ACC112 (cell line): Measurements from ENCODE around the gene TRIB2.

Source experiments
- H2AFZ ChIP-seq: fragments of 200-600 bp; sonication (generic); one replicate; pipeline ENCODE4 v1.6.0; 2017; ENCODE audit warnings: antibody characterized with exemption, low read length; ENCODE audit not compliant: unreplicated experiment
- H3K27ac ChIP-seq: fragments of 200-600 bp; sonication (generic); 2 replicates; pipeline ENCODE4 v1.5.1; 2014; ENCODE audit warnings: low read depth, mild to moderate bottlenecking, antibody characterized with exemption, low read length, moderate library complexity
- H3K27me3 ChIP-seq: fragments of 200-600 bp; sonication (generic); 2 replicates; pipeline ENCODE4 v1.6.1; 2014; ENCODE audit warnings: mild to moderate bottlenecking, antibody characterized with exemption, low read length, moderate library complexity, mixed read lengths; ENCODE audit not compliant: insufficient read depth
- H3K36me3 ChIP-seq: fragments of 200-600 bp; sonication (generic); 2 replicates; pipeline ENCODE4 v1.6.1; 2016; ENCODE audit warnings: mild to moderate bottlenecking, antibody characterized with exemption, low read length, moderate library complexity, mixed read lengths; ENCODE audit not compliant: insufficient read depth
- H3K4me1 ChIP-seq: fragments of 200-600 bp; sonication (generic); one replicate; pipeline ENCODE4 v1.6.1; 2016; ENCODE audit warnings: low read length, mixed read lengths; ENCODE audit not compliant: insufficient read depth, unreplicated experiment, control insufficient read depth
- H3K4me3 ChIP-seq: fragments of 200-600 bp; sonication (generic); 2 replicates; pipeline ENCODE4 v1.5.1; 2014; ENCODE audit warnings: mild to moderate bottlenecking, low read depth, low read length
- H3K79me2 ChIP-seq: fragments of 200-600 bp; sonication (generic); one replicate; pipeline ENCODE4 v1.6.0; 2016; ENCODE audit warnings: low read length; ENCODE audit not compliant: control insufficient read depth, unreplicated experiment, insufficient read depth

TRIB2 gene

GRCh38 chr2:12720754-12721378, 4.1 kb downstream of the TRIB2 start:
- Histone ChIP-seq H3K36me3 (peaks cover 27% of the 10 kb centered on the region), H3K4me1 (peaks cover 33% of the 10 kb centered on the region), H2AFZ (no peak overlapping the region), H3K27ac (peak overlapping the region; percentile 68), H3K79me2 (peaks cover 72% of the 10 kb centered on the region), H3K4me3 (peak overlapping the region; percentile 95), H3K27me3 (no peaks in the 10 kb centered on the region)

DNA sequence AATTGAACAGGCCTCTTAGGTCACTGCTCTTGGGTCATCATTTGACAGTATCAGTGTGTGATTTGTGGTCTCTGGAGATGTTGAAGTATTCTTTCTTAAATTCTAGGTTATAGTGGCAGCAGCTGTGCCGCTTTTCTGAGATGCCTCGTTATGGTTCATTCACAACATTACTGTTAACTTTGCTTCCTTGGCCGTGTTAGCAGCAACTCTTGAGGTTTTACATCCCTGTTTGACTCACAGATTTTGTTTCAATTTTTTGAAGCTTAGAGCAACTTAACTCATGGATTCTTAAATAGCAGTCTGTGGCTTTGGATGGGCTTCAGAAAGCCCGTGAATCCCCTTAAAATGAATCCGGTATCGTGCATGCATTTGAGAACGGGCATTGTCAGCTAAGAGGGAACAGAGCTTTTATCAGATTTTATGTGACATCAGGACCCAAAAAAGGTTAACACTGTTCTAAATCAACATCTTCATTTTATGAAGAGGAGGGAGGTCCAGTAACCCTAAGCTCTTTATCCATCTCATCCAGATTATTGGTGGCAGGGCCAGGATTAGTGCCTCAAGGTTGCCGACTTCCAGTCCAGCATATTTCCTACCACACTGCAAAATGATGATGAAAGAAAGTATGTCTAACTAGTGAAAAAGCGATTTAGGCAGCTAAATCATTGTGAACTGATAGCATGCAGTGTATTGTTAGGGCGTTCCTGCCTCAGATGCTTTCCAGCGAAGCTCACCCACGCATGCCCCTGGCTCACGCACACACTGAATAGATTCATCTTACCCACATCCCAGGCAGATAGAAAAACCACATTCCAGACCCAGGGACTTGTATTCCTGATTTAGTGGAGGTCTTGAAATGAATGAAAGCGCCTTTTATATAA, 5.1 kb downstream of the TRIB2 start:
- Histone ChIP-seq H2AFZ (no peak overlapping the region), H3K79me2 (peaks cover 72% of the 10 kb centered on the region), H3K4me3 (peak overlapping the region; percentile 95), H3K36me3 (peaks cover 34% of the 10 kb centered on the region), H3K27me3 (no peaks in the 10 kb centered on the region), H3K4me1 (peaks cover 31% of the 10 kb centered on the region), H3K27ac (peak overlapping the region; percentile 68)

DNA sequence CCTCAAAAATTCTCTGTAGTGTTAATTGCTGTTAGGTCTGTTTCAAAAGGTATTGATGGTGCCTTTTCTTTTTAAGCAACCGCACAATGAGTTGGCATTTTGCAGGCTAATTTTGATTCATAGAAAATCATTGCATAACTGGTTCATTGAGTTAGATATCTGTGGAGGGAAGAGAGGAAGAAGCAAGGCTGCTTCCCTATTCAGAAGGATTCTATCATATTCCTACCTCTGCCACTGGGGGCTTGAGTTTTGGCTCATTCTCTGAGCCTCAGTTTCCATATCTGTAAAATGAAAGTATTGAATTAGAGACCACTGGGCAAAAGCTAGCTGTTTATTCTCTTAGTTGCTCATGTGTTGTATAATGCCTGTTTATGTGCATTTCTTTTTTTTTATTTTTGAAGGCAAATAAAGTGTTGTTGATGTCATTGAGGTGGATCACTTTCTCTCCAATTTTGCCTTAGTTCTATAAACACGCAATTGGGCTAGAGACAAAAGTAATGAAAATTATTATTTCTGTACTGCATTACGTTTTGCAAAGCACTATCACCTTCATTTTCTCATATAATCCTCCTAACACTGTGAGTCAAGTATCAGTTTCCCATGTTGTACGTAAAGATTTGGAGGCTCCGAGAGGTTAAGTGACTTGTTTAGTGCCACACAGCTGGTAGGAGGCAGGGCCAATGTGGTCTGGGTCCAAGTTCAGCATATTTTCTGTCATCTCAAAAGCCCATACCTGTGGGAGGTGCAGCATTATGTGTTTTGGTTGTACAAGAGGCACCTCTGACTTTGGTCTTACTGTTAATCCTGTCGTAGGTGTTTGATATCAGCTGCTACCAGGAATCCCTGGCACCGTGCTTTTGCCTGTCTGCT, 5.9 kb downstream of the TRIB2 start:
- peak overlapping the region; percentile 95 for H3K4me3 ChIP-seq
- H3K27me3 ChIP-seq: no peaks in the 10 kb centered on the region
- peak overlapping the region; percentile 68 for H3K27ac ChIP-seq
- H2AFZ ChIP-seq: no peak overlapping the region
- H3K79me2 ChIP-seq: peaks cover 68% of the 10 kb centered on the region
- peaks cover 31% of the 10 kb centered on the region for H3K4me1 ChIP-seq
- peaks cover 34% of the 10 kb centered on the region for H3K36me3 ChIP-seq

DNA sequence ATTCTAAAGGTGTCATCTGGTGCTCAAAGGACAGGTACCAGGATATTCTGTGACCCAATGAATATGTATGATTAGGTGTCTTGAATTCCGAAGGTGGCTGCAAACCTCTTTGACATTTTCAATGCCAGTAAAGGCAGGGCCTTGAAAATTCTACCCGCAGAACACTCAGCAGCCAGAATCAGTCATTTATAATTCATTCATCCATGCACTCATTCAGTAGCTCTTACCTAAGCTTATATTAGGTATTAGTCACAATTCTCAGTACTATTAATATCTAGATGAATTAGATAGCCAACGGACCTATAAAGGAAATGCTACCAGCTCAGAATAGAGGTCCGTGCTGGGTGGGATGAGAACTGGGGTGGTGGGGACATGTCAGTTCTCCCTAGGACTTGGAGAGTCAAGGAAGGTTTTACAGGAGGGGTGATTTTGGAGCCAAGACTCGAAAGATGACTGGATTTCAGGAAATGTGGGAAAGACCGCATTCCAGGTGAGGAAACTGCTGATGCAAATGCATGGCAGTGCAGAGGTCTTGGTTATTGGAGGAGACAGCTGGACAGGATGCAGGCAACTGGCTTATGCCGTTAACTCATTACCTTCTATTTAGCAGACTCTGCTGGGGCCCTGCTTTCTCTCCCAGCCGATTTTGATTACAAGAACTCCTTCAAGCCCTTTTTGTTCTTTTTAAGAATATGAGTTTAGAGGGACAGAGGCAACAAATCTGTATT, 7.2 kb downstream of the TRIB2 start:
- H3K27ac ChIP-seq: no peak overlapping the region
- no peak overlapping the region for H3K4me3 ChIP-seq
- no peak overlapping the region for H2AFZ ChIP-seq
- H3K4me1 ChIP-seq: peaks cover 31% of the 10 kb centered on the region
- H3K36me3 ChIP-seq: peaks cover 37% of the 10 kb centered on the region
- peaks cover 59% of the 10 kb centered on the region for H3K79me2 ChIP-seq
- H3K27me3 ChIP-seq: no peaks in the 10 kb centered on the region

DNA sequence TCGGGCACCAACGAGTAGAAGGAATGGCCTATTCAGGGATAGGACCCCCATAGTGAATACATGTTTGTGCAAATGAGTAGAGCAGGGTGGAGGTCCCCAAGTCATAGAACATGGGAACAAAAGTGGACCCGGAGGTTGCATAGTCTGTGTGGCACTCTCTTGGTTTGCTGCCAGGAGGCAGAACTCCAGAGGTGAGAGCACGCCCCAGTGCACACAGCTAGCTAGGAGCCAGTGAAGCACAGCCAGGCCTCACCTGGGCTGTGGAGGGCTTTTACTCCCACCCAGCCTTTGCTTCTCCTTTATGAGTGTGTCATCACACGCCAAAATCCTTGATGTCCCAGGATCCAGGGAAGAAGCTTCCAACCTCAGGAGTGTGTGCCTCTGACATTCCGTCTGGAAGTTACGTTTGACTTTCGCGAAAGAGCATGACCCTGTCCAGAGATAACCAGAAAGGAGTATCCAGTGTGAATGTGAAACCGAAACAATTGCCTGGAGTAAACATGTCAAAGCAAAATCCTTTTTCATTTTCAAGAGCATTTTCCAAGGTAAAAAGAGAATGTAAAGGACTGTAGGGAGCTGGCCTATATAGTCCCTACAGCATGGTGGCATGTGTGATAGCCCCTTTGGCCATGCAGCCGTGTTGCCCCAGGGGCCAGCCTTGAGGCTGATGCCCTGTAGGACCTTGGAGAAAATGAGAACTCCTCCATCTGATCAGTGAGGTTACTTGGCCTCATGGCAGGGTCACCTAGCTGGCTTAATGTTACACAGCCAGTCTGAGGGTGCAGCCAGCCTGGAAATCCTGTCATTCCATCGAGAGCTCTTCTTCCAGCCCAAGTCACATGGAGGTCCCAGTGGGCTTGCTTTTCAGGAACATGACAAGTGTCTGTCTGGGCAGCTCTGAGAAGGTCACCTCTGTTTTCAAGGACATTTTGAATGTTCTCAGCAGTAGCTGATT, 8.8 kb downstream of the TRIB2 start:
- H3K27me3 ChIP-seq: no peaks in the 10 kb centered on the region
- H2AFZ ChIP-seq: no peak overlapping the region
- peaks cover 26% of the 10 kb centered on the region for H3K4me1 ChIP-seq
- H3K27ac ChIP-seq: no peak overlapping the region
- peaks cover 45% of the 10 kb centered on the region for H3K79me2 ChIP-seq
- H3K4me3 ChIP-seq: no peak overlapping the region
- H3K36me3 ChIP-seq: peaks cover 42% of the 10 kb centered on the region

- Histone ChIP-seq H3K4me3 (no peak overlapping the region), H3K27ac (no peak overlapping the region), H3K4me1 (peaks cover 18% of the 10 kb centered on the region), H3K36me3 (peaks cover 42% of the 10 kb centered on the region), H2AFZ (no peak overlapping the region), H3K79me2 (peaks cover 40% of the 10 kb centered on the region), H3K27me3 (no peaks in the 10 kb centered on the region)
Measured at GRCh38 chr2:12726271-12726670, 9.5 kb downstream of the TRIB2 start.

DNA sequence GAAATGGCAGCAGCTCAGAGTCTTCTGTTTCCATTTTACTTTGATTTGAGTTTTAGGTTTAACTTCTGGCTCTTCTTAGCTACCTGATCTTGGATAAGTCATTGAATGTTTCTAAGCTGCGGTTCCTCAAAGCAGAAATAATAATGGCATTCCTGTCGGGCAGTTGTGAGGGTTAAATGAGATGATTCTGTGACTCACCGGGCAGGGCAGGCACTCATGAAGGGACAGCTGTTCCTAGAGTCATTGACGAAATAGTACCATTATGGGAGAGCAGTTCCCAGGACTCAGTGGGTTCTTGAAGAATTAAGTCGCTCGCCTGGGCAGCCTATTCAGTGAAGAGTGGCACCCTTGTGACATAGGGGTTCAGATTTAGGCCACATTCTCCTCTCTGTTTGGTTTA, 10.3 kb downstream of the TRIB2 start:
- Histone ChIP-seq H3K79me2 (peaks cover 32% of the 10 kb centered on the region), H3K36me3 (peaks cover 42% of the 10 kb centered on the region), H3K4me3 (no peak overlapping the region), H3K4me1 (peaks cover 11% of the 10 kb centered on the region), H3K27ac (no peak overlapping the region), H3K27me3 (no peaks in the 10 kb centered on the region), H2AFZ (no peak overlapping the region)

DNA sequence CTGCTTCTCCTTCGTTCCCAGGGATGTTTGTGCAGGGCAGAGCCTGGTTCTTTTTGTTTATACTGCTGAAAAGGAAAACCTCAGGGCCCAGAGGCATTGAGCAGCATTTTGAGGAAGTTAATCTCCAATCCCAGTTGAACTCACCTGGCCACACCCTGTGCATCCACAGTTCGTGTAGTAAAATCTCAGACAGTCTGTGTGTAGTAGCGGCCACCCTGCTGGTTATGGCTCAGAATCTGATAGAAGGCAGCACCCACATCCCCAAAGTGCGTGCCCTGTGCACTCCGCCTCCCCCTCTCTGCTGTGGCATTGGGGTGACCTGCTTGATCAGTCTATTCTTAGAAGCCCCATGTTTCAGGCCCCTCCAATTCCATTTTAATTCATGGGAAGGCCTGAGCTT, 10.9 kb downstream of the TRIB2 start:
- peaks cover 5% of the 10 kb centered on the region for H3K4me1 ChIP-seq
- H2AFZ ChIP-seq: no peak overlapping the region
- H3K4me3 ChIP-seq: no peak overlapping the region
- peaks cover 26% of the 10 kb centered on the region for H3K79me2 ChIP-seq
- H3K27me3 ChIP-seq: no peaks in the 10 kb centered on the region
- peaks cover 42% of the 10 kb centered on the region for H3K36me3 ChIP-seq
- no peak overlapping the region for H3K27ac ChIP-seq

GRCh38 chr2:12728221-12728777, 11.6 kb downstream of the TRIB2 start:
- no peak overlapping the region for H3K4me3 ChIP-seq
- peaks cover 19% of the 10 kb centered on the region for H3K79me2 ChIP-seq
- H2AFZ ChIP-seq: no peak overlapping the region
- H3K36me3 ChIP-seq: peaks cover 41% of the 10 kb centered on the region
- no peaks in the 10 kb centered on the region for H3K27me3 ChIP-seq
- no peak overlapping the region for H3K27ac ChIP-seq
- H3K4me1 ChIP-seq: no peaks in the 10 kb centered on the region
